NCI-H1930 (cell line): ENCODE data around the gene GNAI1.

Experiments
- DNase-seq, 2 experiments: peaks; one replicate each; lab custom pipeline; 2025; lab: John Stamatoyannopoulos, UW

GNAI1 gene

GRCh38 chr7:80213814-80214213 lies 79.2 kb downstream of the GNAI1 start:
- DNase-seq = no peak

GRCh38 chr7:80215734-80216133 lies 81.1 kb downstream of the GNAI1 start:
- DNase-seq = no peak

- no peak for DNase-seq
These were observed 82.6 kb downstream of the GNAI1 start for GRCh38 chr7:80216996-80217842.

DNA sequence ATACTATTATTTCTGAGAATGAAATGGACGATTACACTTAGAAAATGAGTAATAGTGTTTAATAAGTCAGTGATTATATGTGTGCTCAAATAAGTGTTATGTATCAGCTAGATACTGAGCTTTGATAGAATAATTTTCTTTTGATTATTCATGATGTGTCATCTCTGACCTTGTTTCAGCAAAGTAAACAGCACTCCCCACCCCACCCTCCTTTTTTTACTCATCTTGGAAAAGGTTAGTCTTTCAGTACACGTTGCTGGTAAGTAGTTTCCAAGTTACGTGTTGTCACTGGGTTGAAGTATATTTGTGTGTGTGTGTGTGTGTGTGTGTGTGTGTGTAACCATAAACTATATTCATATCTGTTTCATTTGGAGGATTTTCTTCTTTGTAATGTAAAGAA lies 84.1 kb downstream of the GNAI1 start:
- no peak for DNase-seq

DNA sequence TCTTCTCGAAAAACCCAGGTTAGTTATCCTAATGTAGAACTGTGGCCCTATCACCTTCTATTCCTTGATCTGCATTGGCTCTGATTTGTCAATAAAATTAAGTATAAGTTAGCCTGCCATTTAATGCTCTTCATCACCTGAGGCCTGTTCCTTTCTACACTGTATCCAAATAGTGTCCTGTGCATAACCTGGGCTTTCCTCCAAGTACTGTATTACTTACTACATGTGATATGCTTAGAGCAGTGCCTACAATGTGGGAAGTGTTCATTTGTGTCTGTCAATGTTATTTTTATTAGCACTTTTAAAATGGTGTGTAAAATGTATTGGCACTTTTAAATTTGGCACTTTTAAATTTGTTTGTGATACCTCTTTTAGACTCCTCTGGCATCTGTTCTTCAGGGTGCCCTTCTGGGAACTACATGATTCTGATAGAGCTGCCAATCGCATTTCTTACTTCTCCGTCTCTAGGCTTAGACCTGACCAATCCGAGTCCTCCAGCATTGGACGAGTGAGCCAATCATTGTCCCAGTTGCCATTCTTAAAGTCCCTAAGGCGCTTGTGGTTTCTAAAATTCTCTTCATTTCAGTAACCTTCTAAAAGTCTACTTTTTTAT lies 85.5 kb downstream of the GNAI1 start:
- DNase-seq = no peak

- DNase-seq = no peak
These were observed 89.8 kb downstream of the GNAI1 start for GRCh38 chr7:80224415-80224814.

GRCh38 chr7:80225361-80225760 lies 90.7 kb downstream of the GNAI1 start:
- no peak for DNase-seq

GRCh38 chr7:80226629-80227028 lies 92.0 kb downstream of the GNAI1 start:
- DNase-seq = no peak

GRCh38 chr7:80230327-80230726 lies 95.7 kb downstream of the GNAI1 start:
- DNase-seq = no peak

- DNase-seq = no peak
These were observed 97.1 kb downstream of the GNAI1 start for GRCh38 chr7:80231707-80232106.

- no peak for DNase-seq
These were observed 98.5 kb downstream of the GNAI1 start for GRCh38 chr7:80232979-80233724.

- DNase-seq = no peak
These were observed 100.7 kb downstream of the GNAI1 start for GRCh38 chr7:80235334-80235733.

GRCh38 chr7:80236681-80237080 lies 102.0 kb downstream of the GNAI1 start:
- no peak for DNase-seq

DNA sequence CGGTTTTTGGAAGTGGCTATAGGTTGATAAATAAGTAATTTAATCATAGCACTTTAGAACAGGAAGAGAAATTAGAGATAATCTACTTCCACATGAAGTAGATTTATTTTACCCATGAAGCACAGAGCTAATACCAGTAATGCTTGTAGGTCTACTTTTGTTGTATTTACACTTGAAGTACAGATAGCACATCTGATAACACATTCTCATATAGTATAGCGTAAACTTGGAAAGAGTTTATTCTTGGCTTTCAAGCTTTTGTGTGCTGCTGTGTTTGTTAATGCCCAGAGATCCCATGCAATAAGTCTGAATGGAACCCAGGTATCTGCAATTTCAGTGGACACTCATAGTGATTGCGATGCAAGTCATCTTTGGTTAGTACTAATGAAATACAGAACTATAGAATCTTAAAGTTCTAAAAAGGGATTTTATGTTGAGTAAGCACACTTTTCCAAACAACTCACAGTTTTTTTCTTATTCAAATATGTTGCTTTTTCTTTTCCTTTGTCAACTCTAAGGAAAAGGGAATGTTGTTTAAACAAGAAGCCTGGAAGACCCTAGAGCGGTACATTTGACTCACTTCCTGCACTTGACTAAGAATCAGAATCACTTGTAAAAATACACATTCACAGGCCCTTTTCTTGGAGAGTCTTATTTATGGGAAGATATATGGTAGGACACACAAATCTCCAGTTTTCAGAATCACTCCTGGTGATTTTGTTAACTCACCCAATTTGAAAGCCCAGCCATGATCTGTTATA lies 105.8 kb downstream of the GNAI1 start:
- no peak for DNase-seq

- DNase-seq = no peak
These were observed 107.0 kb downstream of the GNAI1 start for GRCh38 chr7:80241671-80242070.

DNA sequence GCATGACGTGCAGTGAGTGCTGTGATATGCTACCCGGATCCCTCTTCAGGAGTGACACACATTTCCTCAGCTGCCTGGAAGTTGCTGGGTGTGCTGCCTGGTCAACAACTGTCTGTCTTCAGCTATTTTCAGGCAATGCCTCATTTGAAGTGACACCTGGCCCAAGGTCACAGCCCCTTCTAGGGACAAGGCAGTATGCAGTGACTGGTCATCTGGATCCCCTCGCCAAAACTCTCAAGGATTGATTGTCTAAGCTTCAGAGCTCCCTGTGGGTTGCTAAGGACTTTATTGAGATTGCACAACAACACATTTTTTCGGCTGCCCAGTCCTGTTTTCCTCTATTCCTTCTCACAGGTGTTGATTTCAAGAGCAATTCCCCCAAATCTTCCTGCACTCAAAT lies 108.8 kb downstream of the GNAI1 start:
- DNase-seq = no peak

GRCh38 chr7:80244206-80244916 lies 109.7 kb downstream of the GNAI1 start:
- DNase-seq = no peak

DNA sequence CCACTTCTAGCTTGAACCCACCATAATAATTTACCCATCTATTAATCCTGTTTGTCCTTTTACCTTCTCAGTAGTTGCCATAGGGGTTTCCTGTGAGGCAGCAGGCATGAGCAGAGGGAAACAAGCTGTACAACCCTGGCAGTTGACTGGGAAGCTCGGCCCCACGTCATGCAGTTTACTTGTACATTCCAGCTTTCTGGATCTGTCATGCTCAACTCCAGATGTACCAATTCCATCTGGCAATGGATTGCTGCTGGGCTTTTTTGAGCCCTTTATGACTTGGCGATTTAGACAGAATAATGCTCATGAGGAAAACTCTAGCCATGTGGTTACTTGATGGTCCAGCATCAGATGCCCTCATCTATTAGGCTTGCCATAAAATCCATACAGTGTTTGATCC lies 112.5 kb downstream of the GNAI1 start:
- no peak for DNase-seq

- no peak for DNase-seq
These were observed 113.3 kb downstream of the GNAI1 start for GRCh38 chr7:80247891-80248290.

GRCh38 chr7:80249184-80249583 lies 114.6 kb downstream of the GNAI1 start:
- no peak for DNase-seq

DNA sequence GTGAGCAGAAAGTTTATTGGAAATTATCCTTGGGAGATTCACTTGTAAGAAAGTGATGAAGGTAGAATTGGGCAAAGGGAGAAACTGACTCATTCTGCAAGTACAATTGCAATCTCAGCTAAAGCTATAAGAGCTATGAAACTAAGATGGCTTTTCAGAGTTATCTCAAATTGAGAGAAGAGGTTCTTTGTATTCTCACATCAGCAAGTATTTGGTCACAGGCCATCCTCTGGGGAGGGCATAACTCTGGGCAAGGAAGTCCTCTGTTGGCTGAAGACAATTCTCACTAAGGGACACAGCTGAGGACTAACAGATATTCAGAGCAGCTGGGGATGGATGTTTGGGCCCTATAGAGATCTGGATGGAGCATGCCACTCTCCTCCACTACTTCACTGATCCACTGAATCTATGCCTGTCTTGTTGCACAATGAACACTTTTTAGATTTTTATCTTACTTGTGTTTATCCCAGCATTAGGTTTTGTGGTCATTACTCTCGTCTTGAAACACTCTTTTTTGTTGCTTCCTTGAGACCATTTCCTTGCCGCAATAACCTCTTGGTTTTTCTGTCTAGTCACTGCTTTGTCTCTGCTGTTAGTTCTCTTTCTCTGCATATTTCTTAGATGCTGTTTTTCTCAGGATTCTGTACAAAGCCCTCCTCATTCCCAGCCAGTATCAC lies 115.1 kb downstream of the GNAI1 start:
- DNase-seq = no peak
